ENCODE data around the gene TLDC2. TPM values are rescaled to one million over a fixed set of nuclear protein-coding genes. Genes with fewer than 3 reads are reported as not detected.

TLDC2 gene
- total and polyA plus RNA-seq, 2 of the 8 experiments (the other 6 are each of a cell fraction or from before 2014, with no cell fraction given): 0.29 to 0.34 TPM

- Histone ChIP-seq H2BK120ac (replicated peaks; ENCODE audit: low read depth, low read length) (no peak overlapping the region), H3K4me1 (replicated peaks in 1 of 4; ENCODE audit: control insufficient read depth in 3 of 4, insufficient read depth in 4 of 4, low read length in 3 of 4) (peaks cover 0 to 7% (median 4%) of the 10 kb centered on the region in 4 experiments; a peak in 4 of 7 replicates), H2BK5ac (ENCODE audit: low read depth, low read length) (no peak overlapping the region), H2BK20ac (ENCODE audit: low read length) (no peak overlapping the region), H3K4me3 (ENCODE audit: extremely low read depth in 1 of 4, insufficient read depth in 2 of 4, low read depth in 3 of 4, low read length in 4 of 4) (no peak overlapping the region), H4K8ac (ENCODE audit: extremely low read depth, insufficient read depth, low read length) (no peak overlapping the region; the same call in 1 of the 2 replicates), H3K9me3 (ENCODE audit: insufficient read depth in 2 of 2, low read depth in 1 of 2, low read length in 1 of 2) (peaks cover 3 to 4% of the 10 kb centered on the region in 2 experiments; a peak in 3 of 4 replicates), H3K4me2 (ENCODE audit: insufficient read depth in 1 of 2, low read depth in 2 of 2, low read length in 2 of 2) (no peak overlapping the region), H3K23ac (ENCODE audit: insufficient read length) (no peak overlapping the region), H3K23me2 (ENCODE audit: low read depth, low read length) (0 out of 2 replicates have a peak, but pooled peaks cover 2% of the 10 kb centered on the region), H4K20me1 (replicated peaks in 1 of 2; ENCODE audit: control insufficient read depth in 1 of 2, insufficient read depth in 2 of 2, low read length in 2 of 2) (peaks cover 0 to 7% of the 10 kb centered on the region in 2 experiments), H2AFZ (ENCODE audit: low read length) (no peak overlapping the region), H3K36me3 (ENCODE audit: control insufficient read depth in 2 of 4, insufficient read depth in 4 of 4, low read length in 3 of 4) (no peaks in the 10 kb centered on the region; a peak in 2 of 8 replicates), H3K27me3 (replicated peaks in 1 of 4; ENCODE audit: control insufficient read depth in 3 of 4, extremely low read depth in 1 of 4, insufficient read depth in 3 of 4, low read length in 3 of 4) (no peaks in the 10 kb centered on the region), H3K18ac (ENCODE audit: extremely low read depth, low read length) (no peak overlapping the region), H2AK5ac (ENCODE audit: low read depth, low read length) (no peak overlapping the region), H4K5ac (ENCODE audit: insufficient read length, low read depth, low read length) (no peak overlapping the region), H3K4ac (replicated peaks; ENCODE audit: insufficient read length, low read depth, low read length) (no peak overlapping the region), H3K56ac (replicated peaks; ENCODE audit: insufficient read length, low read depth, low read length) (no peak overlapping the region), H3K79me1 (ENCODE audit: low read depth, low read length) (peaks cover 2% of the 10 kb centered on the region; the same call in 1 of the 2 replicates), H2BK15ac (ENCODE audit: low read length) (no peak overlapping the region), H3K27ac (ENCODE audit: low read depth, low read length) (no peak overlapping the region), H3K79me2 (ENCODE audit: control insufficient read depth in 1 of 2, insufficient read depth in 2 of 2, low read length in 2 of 2) (peaks cover 0 to 7% of the 10 kb centered on the region in 2 experiments; a peak in 2 of 4 replicates), H2BK12ac (ENCODE audit: low read depth, low read length) (no peak overlapping the region), H4K91ac (replicated peaks; ENCODE audit: insufficient read length, low read length) (no peak overlapping the region), H3K14ac (ENCODE audit: insufficient read length) (no peak overlapping the region), H3K9ac (replicated peaks in 1 of 4; ENCODE audit: extremely low read depth in 1 of 4, low read depth in 3 of 4, low read length in 3 of 4) (no peak overlapping the region)
- ChIA-PET CTCF (ENCODE audit: partially characterized antibody) (interaction anchor here (0.6 to 5.6 kb wide), 8 partner anchors 10 to 156 kb away, joined by 3 to 45 read pairs (median 8); a partner anchor contains a TSS), POLR2A (ENCODE audit: partially characterized antibody) (interaction anchor here (1.1 to 8.6 kb wide), 6 partner anchors 9 to 171 kb away, joined by 3 to 54 read pairs (median 12); a partner anchor contains a TSS)
- whole genome bisulfite sequencing, 2 experiments (ENCODE audit: extremely low coverage in 1 of 2, insufficient coverage in 1 of 2, insufficient read length in 1 of 2, insufficient replicate concordance in 2 of 2, low coverage in 1 of 2, low lambda C conversion rate in 2 of 2, missing lambda C conversion rate in 1 of 2): 82% methylated on average over 1 of the region's 1 CpG; no CpG with 5 or more reads in 1 of the 2 experiments
- no peak for FAIRE-seq
- DNase-seq (ENCODE audit: low read depth in 1 of 2, low spot score in 2 of 2): no peak
- TF ChIP-seq CHD2 (IDR thresholded peaks at IDR 0.05; ENCODE audit: low read length) (no peak), SIRT6 (IDR thresholded peaks at IDR 0.05; ENCODE audit: low read length) (no peak), CBX8 (IDR thresholded peaks at IDR 0.05; ENCODE audit: borderline replicate concordance, low read depth, low read length) (no peak), TAF7 (optimal IDR thresholded peaks at IDR 0.05; ENCODE audit: borderline replicate concordance, low read depth, low read length) (no peak), POU5F1 (IDR thresholded peaks at IDR 0.05; ENCODE audit: low read depth, low read length) (no peak), SUZ12 (IDR thresholded peaks at IDR 0.05; ENCODE audit: low read length) (no peak), SP2 (IDR thresholded peaks at IDR 0.05; ENCODE audit: low read length) (no peak), CEBPB (IDR thresholded peaks at IDR 0.05; ENCODE audit: low read depth, low read length) (no peak), POLR2A (IDR thresholded peaks at IDR 0.05; ENCODE audit: control extremely low read depth in 1 of 2, low read depth in 2 of 2, low read length in 2 of 2) (no peak), RFX5 (IDR thresholded peaks at IDR 0.05; ENCODE audit: borderline replicate concordance, low read depth, low read length) (no peak), YY1 (IDR thresholded peaks at IDR 0.05; ENCODE audit: low read depth, low read length) (no peak), EP300 (IDR thresholded peaks at IDR 0.05; ENCODE audit: borderline replicate concordance in 1 of 2, low read depth in 2 of 2, low read length in 2 of 2) (no peak)
Observed at GRCh38 chr20:36847710-36848040, 28.3 kb upstream of the TLDC2 start.

Measured in H1 (cell line).